GM12874 (cell line): Measurements from ENCODE around the gene CRTC3.

ENCODE experiments used
- TF ChIP-seq, protein P1 (sequence below): IDR thresholded peaks from 2 replicates; pipeline ENCODE4 v1.5.1; 2011; ENCODE audit warnings: low read depth, mild to moderate bottlenecking, control low read depth, low read length, moderate library complexity; ENCODE audit not compliant: insufficient read depth

Gene CRTC3

GRCh38 chr15:90675464-90675863, 145.7 kb downstream of the CRTC3 start:
- TF ChIP-seq, protein P1, sequence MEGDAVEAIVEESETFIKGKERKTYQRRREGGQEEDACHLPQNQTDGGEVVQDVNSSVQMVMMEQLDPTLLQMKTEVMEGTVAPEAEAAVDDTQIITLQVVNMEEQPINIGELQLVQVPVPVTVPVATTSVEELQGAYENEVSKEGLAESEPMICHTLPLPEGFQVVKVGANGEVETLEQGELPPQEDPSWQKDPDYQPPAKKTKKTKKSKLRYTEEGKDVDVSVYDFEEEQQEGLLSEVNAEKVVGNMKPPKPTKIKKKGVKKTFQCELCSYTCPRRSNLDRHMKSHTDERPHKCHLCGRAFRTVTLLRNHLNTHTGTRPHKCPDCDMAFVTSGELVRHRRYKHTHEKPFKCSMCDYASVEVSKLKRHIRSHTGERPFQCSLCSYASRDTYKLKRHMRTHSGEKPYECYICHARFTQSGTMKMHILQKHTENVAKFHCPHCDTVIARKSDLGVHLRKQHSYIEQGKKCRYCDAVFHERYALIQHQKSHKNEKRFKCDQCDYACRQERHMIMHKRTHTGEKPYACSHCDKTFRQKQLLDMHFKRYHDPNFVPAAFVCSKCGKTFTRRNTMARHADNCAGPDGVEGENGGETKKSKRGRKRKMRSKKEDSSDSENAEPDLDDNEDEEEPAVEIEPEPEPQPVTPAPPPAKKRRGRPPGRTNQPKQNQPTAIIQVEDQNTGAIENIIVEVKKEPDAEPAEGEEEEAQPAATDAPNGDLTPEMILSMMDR, result no peak

- TF ChIP-seq, protein P1, result no peak
Observed at GRCh38 chr15:90677807-90678790, 148.4 kb downstream of the CRTC3 start.

GRCh38 chr15:90679959-90680358, 150.2 kb downstream of the CRTC3 start:
- TF ChIP-seq, protein P1, result no peak

- TF ChIP-seq, protein P1, result no peak
Observed at GRCh38 chr15:90680371-90680935, 150.7 kb downstream of the CRTC3 start.

DNA sequence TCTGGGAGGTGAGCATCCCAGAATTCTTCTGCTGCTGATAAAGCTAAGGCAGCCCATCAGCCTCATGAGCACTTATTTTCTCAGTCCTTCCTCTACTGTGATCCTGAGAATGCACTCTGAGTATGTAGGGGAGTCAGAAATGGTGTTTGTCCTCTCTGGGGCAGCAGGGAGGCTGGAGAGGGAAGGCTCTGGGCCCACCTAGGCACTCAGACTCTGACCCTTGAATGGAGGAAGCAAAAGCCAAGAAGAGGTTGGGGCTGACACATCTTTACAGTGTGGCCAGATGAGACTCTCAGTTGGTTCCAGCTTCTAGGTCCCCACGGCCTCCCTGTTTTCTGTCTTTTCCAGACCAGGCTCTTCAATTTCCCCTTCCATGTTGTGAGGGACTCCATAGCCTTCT, 151.3 kb downstream of the CRTC3 start:
- TF ChIP-seq, protein P1, result no peak

GRCh38 chr15:90681480-90681879, 151.8 kb downstream of the CRTC3 start:
- TF ChIP-seq, protein P1, result no peak

- TF ChIP-seq, protein P1, result no peak
Observed at GRCh38 chr15:90683371-90683770, 153.6 kb downstream of the CRTC3 start.
